ENCODE results near the gene INTS1.

INTS1 gene

DNA sequence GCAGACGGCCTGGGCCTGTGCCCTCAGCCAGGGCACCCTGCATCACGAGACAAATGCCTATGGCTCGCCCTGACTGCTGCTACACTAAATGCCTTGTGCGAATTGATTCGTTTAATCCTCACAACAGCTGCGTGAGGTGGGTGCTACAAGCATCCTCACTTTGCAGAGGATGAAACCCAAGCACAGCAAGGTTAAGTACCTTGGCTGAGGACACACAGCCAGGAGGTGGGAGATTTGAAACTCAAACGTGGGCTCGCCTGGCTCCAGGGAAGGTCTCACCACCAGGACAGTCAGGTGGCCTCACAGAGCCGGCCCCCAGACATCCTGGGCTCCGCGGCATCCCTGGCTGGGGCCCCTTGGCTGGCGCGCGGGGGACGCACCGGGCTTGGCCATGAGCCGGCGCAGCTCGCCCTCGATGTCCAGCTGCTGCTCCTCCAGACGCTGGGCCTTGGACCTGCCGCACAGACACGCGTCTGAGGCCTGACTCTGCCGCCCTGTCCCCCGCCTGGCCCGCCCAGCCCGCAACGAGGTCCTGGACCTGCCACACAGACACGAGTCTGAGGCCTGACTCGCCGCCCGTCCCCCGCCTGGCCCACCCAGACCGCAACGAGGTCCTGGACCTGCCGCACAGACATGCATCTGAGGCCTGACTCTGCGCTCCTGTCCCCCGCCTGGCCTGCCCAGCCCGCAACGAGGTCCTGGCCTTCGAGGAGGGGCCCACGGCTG is 66.9 kb downstream of the INTS1 start:
- Histone ChIP-seq H3K27ac (ENCODE audit: low read depth, low read length, poor library complexity, severe bottlenecking) (no peak overlapping the region), H3K36me3 (ENCODE audit: insufficient read depth, low read length) (no peaks in the 10 kb centered on the region)
- TF ChIP-seq, protein P1, sequence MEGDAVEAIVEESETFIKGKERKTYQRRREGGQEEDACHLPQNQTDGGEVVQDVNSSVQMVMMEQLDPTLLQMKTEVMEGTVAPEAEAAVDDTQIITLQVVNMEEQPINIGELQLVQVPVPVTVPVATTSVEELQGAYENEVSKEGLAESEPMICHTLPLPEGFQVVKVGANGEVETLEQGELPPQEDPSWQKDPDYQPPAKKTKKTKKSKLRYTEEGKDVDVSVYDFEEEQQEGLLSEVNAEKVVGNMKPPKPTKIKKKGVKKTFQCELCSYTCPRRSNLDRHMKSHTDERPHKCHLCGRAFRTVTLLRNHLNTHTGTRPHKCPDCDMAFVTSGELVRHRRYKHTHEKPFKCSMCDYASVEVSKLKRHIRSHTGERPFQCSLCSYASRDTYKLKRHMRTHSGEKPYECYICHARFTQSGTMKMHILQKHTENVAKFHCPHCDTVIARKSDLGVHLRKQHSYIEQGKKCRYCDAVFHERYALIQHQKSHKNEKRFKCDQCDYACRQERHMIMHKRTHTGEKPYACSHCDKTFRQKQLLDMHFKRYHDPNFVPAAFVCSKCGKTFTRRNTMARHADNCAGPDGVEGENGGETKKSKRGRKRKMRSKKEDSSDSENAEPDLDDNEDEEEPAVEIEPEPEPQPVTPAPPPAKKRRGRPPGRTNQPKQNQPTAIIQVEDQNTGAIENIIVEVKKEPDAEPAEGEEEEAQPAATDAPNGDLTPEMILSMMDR (IDR thresholded peaks at IDR 0.05; ENCODE audit: low read length) = no peak
- no peak for TF ChIP-seq EZH2 (IDR thresholded peaks at IDR 0.05; ENCODE audit: borderline replicate concordance, low read length)

DNA sequence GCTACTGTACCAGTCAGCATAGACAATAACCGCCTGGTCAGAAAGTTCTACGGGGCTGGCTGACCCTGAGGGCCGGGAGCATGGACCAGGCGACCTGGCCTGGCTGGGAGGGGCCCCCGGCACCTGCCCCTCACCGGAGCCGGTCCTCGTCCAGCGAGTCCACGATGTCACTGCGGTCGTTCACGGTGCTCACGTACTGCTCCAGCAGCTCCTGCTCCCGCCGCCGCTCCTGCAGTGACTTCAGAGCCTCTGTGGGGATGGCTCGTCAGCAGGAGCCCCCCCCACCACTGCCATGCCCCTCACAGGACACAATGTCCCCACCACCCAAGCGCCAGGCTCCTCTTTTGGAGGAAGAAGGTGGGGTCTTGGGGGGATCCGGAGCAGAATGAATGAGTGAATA is 67.6 kb downstream of the INTS1 start:
- TF ChIP-seq, protein P1 (IDR thresholded peaks at IDR 0.05; ENCODE audit: low read length) = no peak
- TF ChIP-seq EZH2 (IDR thresholded peaks at IDR 0.05; ENCODE audit: borderline replicate concordance, low read length) = no peak
- Histone ChIP-seq H3K9me3 (ENCODE audit: low read length) (no peaks in the 10 kb centered on the region), H3K36me3 (ENCODE audit: insufficient read depth, low read length) (no peaks in the 10 kb centered on the region), H3K4me2 (ENCODE audit: low read length) (no peak overlapping the region), H3K79me2 (ENCODE audit: insufficient read depth, low read length) (no peaks in the 10 kb centered on the region), H3K4me3 (ENCODE audit: low read depth, low read length, poor library complexity, severe bottlenecking) (no peak overlapping the region), H3K9me2 (ENCODE audit: low read depth, low read length) (no peaks in the 10 kb centered on the region), H3F3A (ENCODE audit: insufficient read depth, low read length) (no peaks in the 10 kb centered on the region), H3K9ac (ENCODE audit: low read length) (no peak overlapping the region), H3K27ac (ENCODE audit: low read depth, low read length, poor library complexity, severe bottlenecking) (no peak overlapping the region), H3K4me1 (ENCODE audit: insufficient read depth, low read length, severe bottlenecking) (no peaks in the 10 kb centered on the region), H4K20me1 (ENCODE audit: insufficient read depth, low read length) (no peaks in the 10 kb centered on the region), H2AFZ (ENCODE audit: low read length) (no peak overlapping the region), H3K27me3 (ENCODE audit: insufficient read depth, low read length) (peaks cover 4% of the 10 kb centered on the region; the same call in 1 of the 2 replicates)

More for the DNA sequence above, 66.9 kb downstream of the INTS1 start:
- no peaks in the 10 kb centered on the region for H3K4me1 ChIP-seq (ENCODE audit: insufficient read depth, low read length, severe bottlenecking)
- no peaks in the 10 kb centered on the region for H4K20me1 ChIP-seq (ENCODE audit: insufficient read depth, low read length)
- peaks cover 4% of the 10 kb centered on the region; the same call in 1 of the 2 replicates for H3K27me3 ChIP-seq (ENCODE audit: insufficient read depth, low read length)
- no peaks in the 10 kb centered on the region for H3F3A ChIP-seq (ENCODE audit: insufficient read depth, low read length)
- no peak overlapping the region for H2AFZ ChIP-seq (ENCODE audit: low read length)
- H3K4me3 ChIP-seq (ENCODE audit: low read depth, low read length, poor library complexity, severe bottlenecking) = no peak overlapping the region
- no peak overlapping the region for H3K9ac ChIP-seq (ENCODE audit: low read length)
- H3K79me2 ChIP-seq (ENCODE audit: insufficient read depth, low read length) = no peaks in the 10 kb centered on the region
- no peaks in the 10 kb centered on the region for H3K9me2 ChIP-seq (ENCODE audit: low read depth, low read length)
- H3K4me2 ChIP-seq (ENCODE audit: low read length) = no peak overlapping the region
- H3K9me3 ChIP-seq (ENCODE audit: low read length) = no peaks in the 10 kb centered on the region

DNA sequence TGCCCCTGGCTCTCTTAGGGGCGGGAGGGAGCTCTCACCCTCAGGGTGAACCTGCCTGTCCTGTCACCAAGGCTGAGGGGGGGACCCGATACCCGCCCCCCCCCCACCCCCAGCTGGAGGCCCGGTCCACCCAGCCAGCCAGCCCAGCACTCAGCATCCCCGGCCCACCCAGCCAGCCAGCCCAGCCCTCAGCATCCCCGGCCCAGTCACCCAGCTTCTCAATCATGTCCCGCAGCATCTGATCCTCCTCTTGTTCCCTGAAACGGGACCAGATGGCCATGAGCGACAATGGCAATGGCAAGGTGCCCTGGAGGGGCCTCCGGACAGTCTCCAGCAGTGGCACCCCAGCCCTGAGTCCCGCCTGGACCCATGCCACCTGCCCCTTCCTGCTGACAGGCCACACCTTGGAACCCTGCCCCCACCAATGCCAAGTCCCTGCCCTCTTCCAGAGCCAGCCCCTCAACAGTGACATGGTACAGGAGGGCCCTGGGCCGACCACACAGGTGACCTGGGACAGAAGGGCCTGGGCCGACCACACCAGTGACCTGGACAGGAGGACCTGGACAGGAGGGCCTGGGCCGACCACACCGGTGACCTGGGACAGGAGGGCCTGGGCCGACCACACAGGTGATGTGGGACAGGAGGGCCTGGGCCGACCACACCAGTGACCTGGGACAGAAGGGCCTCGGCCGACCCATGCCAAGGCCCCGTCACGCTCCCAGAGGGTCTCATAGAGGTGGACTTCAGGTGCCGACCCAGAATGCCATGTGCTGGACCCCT is 69.1 kb downstream of the INTS1 start:
- Histone ChIP-seq H2AFZ (ENCODE audit: low read length) (no peak overlapping the region), H3K4me2 (ENCODE audit: low read length) (no peak overlapping the region), H3K4me3 (ENCODE audit: low read depth, low read length, poor library complexity, severe bottlenecking) (no peak overlapping the region), H3K9me2 (ENCODE audit: low read depth, low read length) (no peaks in the 10 kb centered on the region), H3K36me3 (ENCODE audit: insufficient read depth, low read length) (no peaks in the 10 kb centered on the region), H4K20me1 (ENCODE audit: insufficient read depth, low read length) (no peaks in the 10 kb centered on the region), H3K9me3 (ENCODE audit: low read length) (no peaks in the 10 kb centered on the region), H3K9ac (ENCODE audit: low read length) (no peak overlapping the region), H3F3A (ENCODE audit: insufficient read depth, low read length) (no peaks in the 10 kb centered on the region), H3K27me3 (ENCODE audit: insufficient read depth, low read length) (no peaks in the 10 kb centered on the region; the same call in 1 of the 2 replicates), H3K79me2 (ENCODE audit: insufficient read depth, low read length) (no peaks in the 10 kb centered on the region), H3K4me1 (ENCODE audit: insufficient read depth, low read length, severe bottlenecking) (no peaks in the 10 kb centered on the region), H3K27ac (ENCODE audit: low read depth, low read length, poor library complexity, severe bottlenecking) (no peak overlapping the region)
- TF ChIP-seq, protein P1 (IDR thresholded peaks at IDR 0.05; ENCODE audit: low read length) = no peak
- TF ChIP-seq EZH2 (IDR thresholded peaks at IDR 0.05; ENCODE audit: borderline replicate concordance, low read length) = no peak

All from OCI-LY1 (cell line).